Neuron (in vitro differentiated cells): Measurements from ENCODE around the gene PRSS21.

Experiments used
- H2AFZ ChIP-seq: one replicate; pipeline ENCODE4 v1.6.1; 2013; ENCODE audit warnings: low read depth, mild to moderate bottlenecking, inconsistent platforms, low read length, moderate library complexity
- H3K27me3 ChIP-seq: one replicate; pipeline ENCODE4 v1.6.1; 2013; ENCODE audit warnings: low read length; ENCODE audit not compliant: insufficient read depth
- H3K36me3 ChIP-seq: one replicate; pipeline ENCODE4 v1.6.1; 2013; ENCODE audit warnings: low read length; ENCODE audit not compliant: insufficient read depth
- H3K4me1 ChIP-seq: one replicate; pipeline ENCODE4 v1.6.1; 2013; ENCODE audit warnings: low read length; ENCODE audit not compliant: insufficient read depth
- H3K4me3 ChIP-seq: 2 replicates; pipeline ENCODE4 v1.5.1; 2013; ENCODE audit warnings: mild to moderate bottlenecking, low read length, moderate library complexity
- H3K9me3 ChIP-seq: one replicate; pipeline ENCODE4 v1.6.1; 2013; ENCODE audit warnings: low read length

The PRSS21 gene

GRCh38 chr16:2806286-2806685 is 10.8 kb upstream of the PRSS21 start:
- Histone ChIP-seq H3K9me3 (peaks cover 6% of the 10 kb centered on the region), H3K36me3 (no peaks in the 10 kb centered on the region), H3K27me3 (no peaks in the 10 kb centered on the region), H3K4me3 (no peak overlapping the region), H2AFZ (no peak overlapping the region), H3K4me1 (no peaks in the 10 kb centered on the region)

GRCh38 chr16:2808181-2808580 is 8.9 kb upstream of the PRSS21 start:
- no peaks in the 10 kb centered on the region for H3K4me1 ChIP-seq
- H2AFZ ChIP-seq: no peak overlapping the region
- no peak overlapping the region for H3K4me3 ChIP-seq
- no peaks in the 10 kb centered on the region for H3K36me3 ChIP-seq
- peaks cover 11% of the 10 kb centered on the region for H3K27me3 ChIP-seq
- H3K9me3 ChIP-seq: peaks cover 6% of the 10 kb centered on the region

- Histone ChIP-seq H3K9me3 (peaks cover 2% of the 10 kb centered on the region), H3K36me3 (no peaks in the 10 kb centered on the region), H3K27me3 (peaks cover 11% of the 10 kb centered on the region), H2AFZ (no peak overlapping the region), H3K4me1 (no peaks in the 10 kb centered on the region), H3K4me3 (no peak overlapping the region)
These were observed 7.8 kb upstream of the PRSS21 start for GRCh38 chr16:2809149-2809760.

GRCh38 chr16:2810651-2811050 is 6.4 kb upstream of the PRSS21 start:
- Histone ChIP-seq H3K36me3 (no peaks in the 10 kb centered on the region), H3K4me3 (no peak overlapping the region), H3K9me3 (no peaks in the 10 kb centered on the region), H3K27me3 (peaks cover 14% of the 10 kb centered on the region), H3K4me1 (no peaks in the 10 kb centered on the region), H2AFZ (no peak overlapping the region)

DNA sequence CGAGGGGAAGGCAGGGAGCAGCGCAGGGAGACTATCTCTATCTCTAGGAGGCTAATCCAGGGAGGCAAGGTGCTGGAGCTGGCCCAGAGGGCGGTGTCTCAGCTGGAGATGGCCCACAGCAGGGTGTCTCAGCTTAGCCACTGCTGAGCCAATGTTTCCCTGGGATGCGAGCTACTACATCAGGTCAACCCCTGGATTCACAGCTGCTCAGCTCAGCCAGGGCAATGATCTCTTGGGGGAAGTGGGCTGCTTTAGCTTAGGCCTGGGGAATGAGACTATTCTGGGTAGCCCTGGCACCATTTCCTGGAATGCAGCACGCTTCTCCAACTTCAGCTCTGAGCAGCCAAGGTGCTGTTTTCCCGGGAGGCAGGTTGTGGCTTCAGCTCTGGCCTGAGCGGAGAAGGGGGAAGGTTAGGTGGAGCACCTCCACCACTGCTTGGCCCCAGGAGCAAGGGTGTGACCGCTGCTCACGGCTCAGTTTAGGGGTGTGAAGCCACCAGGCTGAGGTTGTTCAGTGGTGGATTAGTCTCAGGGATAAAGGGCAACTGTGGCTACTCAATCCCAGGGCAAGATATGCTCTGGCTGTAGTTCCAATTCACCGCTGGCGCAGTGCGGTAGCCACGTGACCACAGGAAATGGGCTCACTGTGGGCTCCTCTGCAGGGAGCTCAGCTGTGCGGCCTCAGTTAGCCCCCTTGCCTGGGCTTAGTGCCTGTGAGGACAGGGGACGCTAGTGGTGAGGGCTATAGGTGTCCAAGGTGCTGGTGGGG is 5.2 kb upstream of the PRSS21 start:
- Histone ChIP-seq H3K4me1 (no peaks in the 10 kb centered on the region), H2AFZ (no peak overlapping the region), H3K27me3 (peaks cover 14% of the 10 kb centered on the region), H3K36me3 (no peaks in the 10 kb centered on the region), H3K9me3 (no peaks in the 10 kb centered on the region), H3K4me3 (no peak overlapping the region)

DNA sequence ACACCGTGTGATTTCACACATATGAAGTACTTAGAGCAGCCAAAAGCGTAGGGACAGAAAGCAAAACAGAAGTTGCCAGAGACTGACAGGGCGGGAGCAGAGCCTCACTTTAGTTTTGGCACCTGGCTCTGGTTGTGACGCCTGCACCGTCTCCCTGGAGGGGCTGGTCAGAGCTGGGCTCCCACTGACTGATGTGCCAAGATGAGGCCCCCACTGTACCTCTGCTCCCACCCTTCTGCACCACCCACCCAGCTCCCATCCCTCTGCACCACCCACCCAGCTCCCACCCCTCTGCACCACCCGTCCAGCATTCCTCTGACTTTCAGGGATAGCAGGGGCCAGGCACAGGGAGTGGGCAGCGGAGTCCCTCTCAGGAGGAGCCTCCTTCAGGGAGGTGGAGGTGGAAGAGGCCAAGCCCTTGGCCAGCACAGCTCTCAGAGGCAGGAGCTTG is 3.2 kb upstream of the PRSS21 start:
- Histone ChIP-seq H3K36me3 (no peaks in the 10 kb centered on the region), H2AFZ (no peak overlapping the region), H3K9me3 (no peaks in the 10 kb centered on the region), H3K4me1 (no peaks in the 10 kb centered on the region), H3K27me3 (peaks cover 19% of the 10 kb centered on the region), H3K4me3 (no peak overlapping the region)

DNA sequence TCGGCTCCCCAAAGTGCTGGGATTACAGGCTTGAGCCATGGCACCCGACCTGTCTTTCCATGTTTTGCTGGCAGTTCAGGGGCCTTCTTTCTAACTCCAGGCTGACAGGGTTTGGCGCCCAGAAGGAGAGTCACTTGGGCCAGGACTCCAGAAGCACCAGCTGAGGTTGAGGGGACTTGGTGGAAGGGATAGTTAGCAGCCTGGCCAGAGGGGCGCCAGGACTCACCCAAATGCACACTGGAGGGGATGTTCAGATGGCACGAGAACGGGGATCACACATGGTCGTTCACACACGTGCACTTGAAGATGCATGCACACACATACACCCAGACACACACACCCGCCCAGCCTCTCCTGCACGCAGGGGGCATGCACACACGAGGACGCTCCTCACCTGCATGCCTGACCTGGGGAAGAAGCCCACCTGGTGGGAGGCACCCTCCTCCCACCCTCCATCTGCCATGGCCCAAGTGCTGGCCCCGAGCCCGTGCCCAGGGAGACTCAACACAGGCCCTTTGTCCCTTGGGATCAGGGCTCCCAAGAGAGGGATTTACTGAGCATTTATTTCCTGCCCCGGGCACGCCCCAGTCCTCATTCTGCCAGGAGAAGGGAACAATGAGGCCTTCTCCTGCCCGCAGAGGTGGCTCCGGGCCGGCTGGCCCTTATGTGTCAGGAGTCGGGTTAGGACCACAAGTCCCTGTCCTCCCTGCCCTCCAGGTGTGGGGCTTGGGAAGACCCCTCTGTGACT is 2.3 kb upstream of the PRSS21 start:
- Histone ChIP-seq H3K4me3 (no peak overlapping the region), H3K27me3 (peaks cover 19% of the 10 kb centered on the region)

GRCh38 chr16:2815299-2815771 is 1.7 kb upstream of the PRSS21 start:
- H3K36me3 ChIP-seq: no peaks in the 10 kb centered on the region
- no peaks in the 10 kb centered on the region for H3K4me1 ChIP-seq
- peaks cover 23% of the 10 kb centered on the region for H3K27me3 ChIP-seq

More for the DNA sequence above, 2.3 kb upstream of the PRSS21 start:
- Histone ChIP-seq H3K9me3 (no peaks in the 10 kb centered on the region), H3K4me1 (no peaks in the 10 kb centered on the region), H3K36me3 (no peaks in the 10 kb centered on the region), H2AFZ (no peak overlapping the region)

DNA sequence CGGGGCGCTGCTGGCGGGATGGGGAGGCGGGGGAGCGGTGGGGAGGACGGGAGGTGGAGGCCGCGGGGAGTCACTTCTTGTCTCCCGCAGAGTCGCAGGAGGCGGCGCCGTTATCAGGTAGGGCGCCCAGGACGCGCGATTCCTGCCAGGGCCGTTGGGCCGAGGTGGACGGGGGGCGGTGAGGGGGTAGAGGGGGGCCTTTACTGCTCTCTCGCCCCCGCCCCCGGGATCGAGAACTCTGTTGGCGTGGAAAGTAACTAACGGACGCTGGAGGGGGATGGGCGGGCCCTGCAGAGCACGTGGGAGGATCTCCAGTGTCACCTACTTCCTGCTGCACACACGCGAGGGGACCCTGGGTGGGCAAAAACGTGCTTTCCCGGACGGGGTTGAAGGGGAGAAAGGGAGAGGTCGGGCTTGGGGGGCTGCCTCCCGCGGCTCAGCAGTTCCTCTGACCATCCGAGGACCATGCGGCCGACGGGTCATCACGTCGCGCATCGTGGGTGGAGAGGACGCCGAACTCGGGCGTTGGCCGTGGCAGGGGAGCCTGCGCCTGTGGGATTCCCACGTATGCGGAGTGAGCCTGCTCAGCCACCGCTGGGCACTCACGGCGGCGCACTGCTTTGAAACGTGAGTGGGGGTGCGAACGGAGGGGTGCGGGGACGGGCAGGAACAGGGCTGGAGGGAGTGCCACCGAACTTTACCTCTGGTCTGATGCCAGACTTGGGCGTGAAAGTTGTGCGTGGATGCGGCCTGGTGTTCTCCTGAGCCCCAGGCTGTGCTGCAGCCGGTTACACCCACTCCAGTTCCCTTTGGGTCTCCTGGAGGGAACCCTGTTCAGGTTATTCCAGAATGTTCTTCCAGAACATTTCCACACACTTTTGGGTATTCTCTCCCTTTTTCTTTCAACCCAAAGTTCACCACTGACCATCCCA is 569 bp downstream of the PRSS21 start:
- Histone ChIP-seq H3K4me1 (no peaks in the 10 kb centered on the region), H3K4me3 (no peak overlapping the region), H2AFZ (no peak overlapping the region), H3K36me3 (no peaks in the 10 kb centered on the region), H3K27me3 (peaks cover 16% of the 10 kb centered on the region), H3K9me3 (no peaks in the 10 kb centered on the region)

More at GRCh38 chr16:2815299-2815771, 1.7 kb upstream of the PRSS21 start:
- H2AFZ ChIP-seq: no peak overlapping the region
- no peaks in the 10 kb centered on the region for H3K9me3 ChIP-seq
- H3K4me3 ChIP-seq: no peak overlapping the region

DNA sequence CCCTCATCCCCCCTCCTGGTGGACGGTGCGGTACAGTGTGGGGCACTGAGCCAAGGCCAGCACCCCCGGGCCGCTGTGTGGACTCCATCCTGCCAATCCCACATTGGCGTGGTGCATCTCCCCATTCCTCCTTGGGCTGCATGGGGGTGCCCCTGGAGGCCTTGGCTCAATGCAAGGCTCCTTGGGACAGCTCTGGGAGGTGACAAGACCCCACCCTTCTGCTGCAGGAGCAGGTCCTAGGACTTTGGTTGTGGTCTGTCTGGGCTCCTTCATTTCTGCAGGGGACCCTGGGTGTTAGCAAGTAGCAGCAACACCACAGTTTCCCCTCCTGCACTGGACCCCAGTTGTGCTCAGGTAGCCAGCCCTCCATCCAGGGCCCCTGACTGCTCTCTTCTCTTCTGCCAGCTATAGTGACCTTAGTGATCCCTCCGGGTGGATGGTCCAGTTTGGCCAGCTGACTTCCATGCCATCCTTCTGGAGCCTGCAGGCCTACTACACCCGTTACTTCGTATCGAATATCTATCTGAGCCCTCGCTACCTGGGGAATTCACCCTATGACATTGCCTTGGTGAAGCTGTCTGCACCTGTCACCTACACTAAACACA is 1.3 kb downstream of the PRSS21 start:
- Histone ChIP-seq H3K27me3 (peaks cover 16% of the 10 kb centered on the region), H2AFZ (no peak overlapping the region), H3K36me3 (no peaks in the 10 kb centered on the region), H3K4me1 (no peaks in the 10 kb centered on the region), H3K4me3 (no peak overlapping the region), H3K9me3 (no peaks in the 10 kb centered on the region)

GRCh38 chr16:2819179-2819938 is 2.3 kb downstream of the PRSS21 start:
- Histone ChIP-seq H3K4me3 (no peak overlapping the region), H3K9me3 (no peaks in the 10 kb centered on the region), H3K36me3 (no peaks in the 10 kb centered on the region), H3K27me3 (peaks cover 17% of the 10 kb centered on the region), H3K4me1 (no peaks in the 10 kb centered on the region), H2AFZ (no peak overlapping the region)
